ENCODE data around the gene MBNL3.

Gene MBNL3, protein sequence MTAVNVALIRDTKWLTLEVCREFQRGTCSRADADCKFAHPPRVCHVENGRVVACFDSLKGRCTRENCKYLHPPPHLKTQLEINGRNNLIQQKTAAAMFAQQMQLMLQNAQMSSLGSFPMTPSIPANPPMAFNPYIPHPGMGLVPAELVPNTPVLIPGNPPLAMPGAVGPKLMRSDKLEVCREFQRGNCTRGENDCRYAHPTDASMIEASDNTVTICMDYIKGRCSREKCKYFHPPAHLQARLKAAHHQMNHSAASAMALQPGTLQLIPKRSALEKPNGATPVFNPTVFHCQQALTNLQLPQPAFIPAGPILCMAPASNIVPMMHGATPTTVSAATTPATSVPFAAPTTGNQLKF

DNA sequence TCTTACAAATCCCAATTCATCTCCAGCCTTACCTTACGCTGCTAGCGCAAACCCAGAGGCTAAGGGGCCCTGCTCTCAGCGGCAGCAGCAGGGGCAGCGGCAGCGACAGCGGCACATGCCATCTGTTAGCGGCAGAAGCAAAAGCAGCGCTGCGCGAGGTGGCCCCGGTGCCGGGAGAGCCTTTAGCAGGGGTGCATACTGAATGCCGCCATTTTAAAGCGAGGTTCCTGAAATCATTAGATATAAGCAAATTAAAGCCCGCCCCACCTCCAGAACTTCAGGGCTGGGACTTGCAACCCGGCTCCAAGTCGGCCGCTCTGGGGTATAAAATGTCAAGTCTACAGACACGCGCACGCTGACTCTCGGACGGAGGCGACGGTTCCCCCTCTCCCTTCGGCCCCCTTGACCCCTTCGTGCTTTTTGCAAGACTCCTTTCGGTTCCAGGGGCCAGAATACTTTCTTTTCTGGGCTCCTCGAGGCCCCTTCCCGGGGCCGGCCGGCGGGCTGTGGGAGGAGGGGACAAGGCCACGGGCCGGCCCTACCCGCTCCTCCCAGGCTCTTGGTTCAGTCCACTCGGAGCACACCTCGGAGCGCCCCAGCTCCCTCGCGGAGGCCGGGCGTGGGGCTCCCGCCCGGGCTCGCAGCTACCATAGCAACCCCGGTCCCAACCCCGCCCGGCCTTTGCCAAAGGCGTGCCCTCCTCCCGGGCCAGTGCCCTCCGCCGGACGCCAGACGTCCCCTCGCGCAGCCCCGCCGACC lies at the start of gene MBNL3:
TSS of gene MBNL3 (minus strand) at position 220 of the 759 bp plus-strand sequence. CDS start 49,427 bp downstream, outside the sequence.
- H3K27me3 ChIP-seq (ENCODE audit: low read depth, low read length), result no peaks in the 10 kb centered on the region
- H3K9ac ChIP-seq (ENCODE audit: low read length), result peak within 1 kb of the TSS; percentile 95
- H2AFZ ChIP-seq (ENCODE audit: low read depth, low read length), result peak within 1 kb of the TSS; percentile 65; the same call in 1 of the 2 replicates
- no peaks in the 10 kb centered on the region for H3K36me3 ChIP-seq (replicated peaks; ENCODE audit: low read depth, low read length)
- peaks cover 9% of the 10 kb centered on the region for H3K4me1 ChIP-seq (ENCODE audit: low read length)
- peaks cover 27% of the 10 kb centered on the region for H3K79me2 ChIP-seq (ENCODE audit: low read length)
- H3K4me3 ChIP-seq (ENCODE audit: low read length), result peak within 1 kb of the TSS; percentile 81
- peak within 1 kb of the TSS; percentile 90 for H3K27ac ChIP-seq (ENCODE audit: low read length)
- TF ChIP-seq, protein P1, sequence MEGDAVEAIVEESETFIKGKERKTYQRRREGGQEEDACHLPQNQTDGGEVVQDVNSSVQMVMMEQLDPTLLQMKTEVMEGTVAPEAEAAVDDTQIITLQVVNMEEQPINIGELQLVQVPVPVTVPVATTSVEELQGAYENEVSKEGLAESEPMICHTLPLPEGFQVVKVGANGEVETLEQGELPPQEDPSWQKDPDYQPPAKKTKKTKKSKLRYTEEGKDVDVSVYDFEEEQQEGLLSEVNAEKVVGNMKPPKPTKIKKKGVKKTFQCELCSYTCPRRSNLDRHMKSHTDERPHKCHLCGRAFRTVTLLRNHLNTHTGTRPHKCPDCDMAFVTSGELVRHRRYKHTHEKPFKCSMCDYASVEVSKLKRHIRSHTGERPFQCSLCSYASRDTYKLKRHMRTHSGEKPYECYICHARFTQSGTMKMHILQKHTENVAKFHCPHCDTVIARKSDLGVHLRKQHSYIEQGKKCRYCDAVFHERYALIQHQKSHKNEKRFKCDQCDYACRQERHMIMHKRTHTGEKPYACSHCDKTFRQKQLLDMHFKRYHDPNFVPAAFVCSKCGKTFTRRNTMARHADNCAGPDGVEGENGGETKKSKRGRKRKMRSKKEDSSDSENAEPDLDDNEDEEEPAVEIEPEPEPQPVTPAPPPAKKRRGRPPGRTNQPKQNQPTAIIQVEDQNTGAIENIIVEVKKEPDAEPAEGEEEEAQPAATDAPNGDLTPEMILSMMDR (IDR thresholded peaks at IDR 0.05; ENCODE audit: low read depth, low read length), result no peak
- no peak for TF ChIP-seq EZH2phosphoT487 (IDR thresholded peaks at IDR 0.05; ENCODE audit: low read depth)
- H3K4me2 ChIP-seq (ENCODE audit: low read length), result peak within 1 kb of the TSS; percentile 79
- no peaks in the 10 kb centered on the region for H4K20me1 ChIP-seq (ENCODE audit: insufficient read depth, low read length)
- no peaks in the 10 kb centered on the region for H3K9me3 ChIP-seq (ENCODE audit: insufficient read depth, low read length)

DNA sequence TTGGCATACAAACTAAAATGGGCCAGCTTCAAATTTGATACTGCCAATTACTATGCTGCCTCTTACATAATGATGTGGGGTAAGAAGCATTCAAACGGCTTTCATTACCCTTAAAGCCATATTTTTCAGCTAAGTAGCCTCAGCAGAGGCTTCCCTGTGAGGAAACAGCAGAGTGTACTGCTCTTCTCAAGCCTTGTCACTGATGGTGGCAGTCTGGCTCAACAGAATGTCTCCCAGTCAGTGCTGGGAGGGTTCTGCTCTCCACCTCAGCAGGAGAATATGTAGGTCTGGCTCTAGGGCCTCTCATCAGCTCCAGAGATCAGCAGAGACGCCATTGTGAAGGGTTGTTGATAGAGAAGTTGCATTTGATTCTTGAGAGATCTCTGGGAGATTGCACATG lies 44.6 kb upstream of the MBNL3 start:
- H3K27me3 ChIP-seq (ENCODE audit: low read depth, low read length), result no peaks in the 10 kb centered on the region
- no peak overlapping the region for H3K4me3 ChIP-seq (ENCODE audit: low read length)
- no peaks in the 10 kb centered on the region for H3K36me3 ChIP-seq (replicated peaks; ENCODE audit: low read depth, low read length)
- H3K4me1 ChIP-seq (ENCODE audit: low read length), result no peaks in the 10 kb centered on the region
- H2AFZ ChIP-seq (ENCODE audit: low read depth, low read length), result no peak overlapping the region
- TF ChIP-seq, protein P1 (IDR thresholded peaks at IDR 0.05; ENCODE audit: low read depth, low read length), result no peak
- no peak for TF ChIP-seq EZH2phosphoT487 (IDR thresholded peaks at IDR 0.05; ENCODE audit: low read depth)
- H3K4me2 ChIP-seq (ENCODE audit: low read length), result no peak overlapping the region
- H3K27ac ChIP-seq (ENCODE audit: low read length), result no peak overlapping the region
- no peaks in the 10 kb centered on the region for H4K20me1 ChIP-seq (ENCODE audit: insufficient read depth, low read length)
- H3K9ac ChIP-seq (ENCODE audit: low read length), result no peak overlapping the region
- no peaks in the 10 kb centered on the region for H3K79me2 ChIP-seq (ENCODE audit: low read length)
- H3K9me3 ChIP-seq (ENCODE audit: insufficient read depth, low read length), result no peaks in the 10 kb centered on the region

DNA sequence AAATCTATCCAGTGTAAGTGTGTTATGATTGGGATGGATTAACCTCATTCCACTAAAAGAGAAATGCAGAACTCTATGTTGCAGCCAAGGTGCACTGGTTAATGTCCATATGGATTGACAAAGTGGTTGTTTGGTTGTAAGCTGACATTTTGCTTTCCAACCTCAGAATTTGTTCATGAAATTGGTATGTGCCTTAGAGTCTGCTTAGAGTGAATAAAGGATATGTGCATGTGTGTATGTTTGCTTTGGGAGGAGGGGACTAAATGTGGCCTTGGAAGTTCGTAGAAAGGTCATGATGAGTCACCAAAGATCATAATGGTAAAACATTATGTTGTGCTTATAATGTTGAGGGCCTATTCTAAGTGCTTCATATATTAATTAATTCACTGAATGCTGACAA lies 44.1 kb upstream of the MBNL3 start:
- H3K4me1 ChIP-seq (ENCODE audit: low read length), result no peaks in the 10 kb centered on the region
- H3K79me2 ChIP-seq (ENCODE audit: low read length), result no peaks in the 10 kb centered on the region
- H3K4me2 ChIP-seq (ENCODE audit: low read length), result no peak overlapping the region
- H3K4me3 ChIP-seq (ENCODE audit: low read length), result no peak overlapping the region
- H3K9me3 ChIP-seq (ENCODE audit: insufficient read depth, low read length), result no peaks in the 10 kb centered on the region
- no peak overlapping the region for H3K9ac ChIP-seq (ENCODE audit: low read length)
- H4K20me1 ChIP-seq (ENCODE audit: insufficient read depth, low read length), result no peaks in the 10 kb centered on the region
- H2AFZ ChIP-seq (ENCODE audit: low read depth, low read length), result no peak overlapping the region
- TF ChIP-seq, protein P1 (IDR thresholded peaks at IDR 0.05; ENCODE audit: low read depth, low read length), result no peak
- no peak for TF ChIP-seq EZH2phosphoT487 (IDR thresholded peaks at IDR 0.05; ENCODE audit: low read depth)
- H3K27ac ChIP-seq (ENCODE audit: low read length), result no peak overlapping the region
- no peaks in the 10 kb centered on the region for H3K27me3 ChIP-seq (ENCODE audit: low read depth, low read length)
- H3K36me3 ChIP-seq (replicated peaks; ENCODE audit: low read depth, low read length), result no peaks in the 10 kb centered on the region

DNA sequence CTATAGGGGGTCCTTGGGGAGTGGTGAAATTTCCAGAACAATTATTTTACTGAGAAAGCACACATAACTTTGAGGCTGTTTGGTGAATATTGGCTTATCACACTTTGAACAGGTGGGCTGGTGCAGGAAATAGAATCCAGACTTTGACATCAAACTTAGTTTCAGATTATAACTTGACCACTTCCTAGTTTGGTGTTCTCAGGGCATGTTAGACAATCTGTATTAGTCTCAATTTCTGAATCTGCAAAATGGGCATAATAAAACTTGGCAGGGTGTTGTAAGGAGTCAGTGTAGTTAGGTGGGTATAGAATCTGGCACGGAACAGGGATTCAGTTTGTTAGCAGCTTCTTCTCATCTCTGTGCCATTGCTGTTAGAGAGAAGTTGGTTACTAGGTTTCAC lies 43.3 kb upstream of the MBNL3 start:
- Histone ChIP-seq H3K4me2 (ENCODE audit: low read length) (no peak overlapping the region), H3K27ac (ENCODE audit: low read length) (no peak overlapping the region), H3K27me3 (ENCODE audit: low read depth, low read length) (no peaks in the 10 kb centered on the region), H3K9me3 (ENCODE audit: insufficient read depth, low read length) (no peaks in the 10 kb centered on the region), H3K4me1 (ENCODE audit: low read length) (no peaks in the 10 kb centered on the region), H3K36me3 (replicated peaks; ENCODE audit: low read depth, low read length) (no peaks in the 10 kb centered on the region), H4K20me1 (ENCODE audit: insufficient read depth, low read length) (no peaks in the 10 kb centered on the region), H2AFZ (ENCODE audit: low read depth, low read length) (no peak overlapping the region), H3K9ac (ENCODE audit: low read length) (no peak overlapping the region), H3K4me3 (ENCODE audit: low read length) (no peak overlapping the region), H3K79me2 (ENCODE audit: low read length) (no peaks in the 10 kb centered on the region)
- TF ChIP-seq EZH2phosphoT487 (IDR thresholded peaks at IDR 0.05; ENCODE audit: low read depth), result no peak
- TF ChIP-seq, protein P1 (IDR thresholded peaks at IDR 0.05; ENCODE audit: low read depth, low read length), result no peak

Data from OCI-LY3 (cell line).